Endometrial microvascular endothelial cells (primary cell): ENCODE measurements around the gene CCDC90B. TPM values are rescaled to one million over a fixed set of nuclear protein-coding genes. Genes with fewer than 3 reads are reported as not detected.
"Not testable (repeated sequence)": the region's sequence is repeated elsewhere in the genome, so short reads cannot be mapped to it uniquely, and the experiment has no call there.

Source experiments
- in situ Hi-C: cut with HindIII; loops from 2 replicates; pipeline ENCODE4 v1.10.0; 2017; ENCODE audit warnings: low sequenced_read_pairs, low pct_unique_long_range_greater_than_20kb; ENCODE audit errors: inconsistent ontology term
- total RNA-seq: library from RNA; depleted of rRNA; stranded (reverse); fragments of >200 nt; gene quantifications from one replicate; pipeline ENCODE4 v1.2.3, GENCODE V29; 2015; ENCODE audit errors: inconsistent ontology term

The CCDC90B gene
- total RNA-seq, 1 donor from 2014 or later: 45.0 TPM

DNA sequence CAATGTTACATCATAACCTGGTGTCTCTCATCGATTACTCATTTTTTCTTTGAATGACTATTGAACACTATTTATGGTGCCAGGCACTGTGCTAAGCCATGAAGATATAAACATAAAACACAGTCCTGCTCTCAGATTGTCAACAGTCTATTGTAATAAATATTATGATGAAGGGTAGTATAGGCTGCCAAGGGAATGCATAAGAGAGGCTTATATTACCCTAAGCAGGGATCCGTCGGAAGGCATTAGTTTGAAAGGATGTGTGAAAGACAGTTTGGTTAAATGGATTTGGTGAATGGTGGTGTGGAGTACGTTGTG is 7.2 kb upstream of the CCDC90B start:
- in situ Hi-C loops: no loop called here

DNA sequence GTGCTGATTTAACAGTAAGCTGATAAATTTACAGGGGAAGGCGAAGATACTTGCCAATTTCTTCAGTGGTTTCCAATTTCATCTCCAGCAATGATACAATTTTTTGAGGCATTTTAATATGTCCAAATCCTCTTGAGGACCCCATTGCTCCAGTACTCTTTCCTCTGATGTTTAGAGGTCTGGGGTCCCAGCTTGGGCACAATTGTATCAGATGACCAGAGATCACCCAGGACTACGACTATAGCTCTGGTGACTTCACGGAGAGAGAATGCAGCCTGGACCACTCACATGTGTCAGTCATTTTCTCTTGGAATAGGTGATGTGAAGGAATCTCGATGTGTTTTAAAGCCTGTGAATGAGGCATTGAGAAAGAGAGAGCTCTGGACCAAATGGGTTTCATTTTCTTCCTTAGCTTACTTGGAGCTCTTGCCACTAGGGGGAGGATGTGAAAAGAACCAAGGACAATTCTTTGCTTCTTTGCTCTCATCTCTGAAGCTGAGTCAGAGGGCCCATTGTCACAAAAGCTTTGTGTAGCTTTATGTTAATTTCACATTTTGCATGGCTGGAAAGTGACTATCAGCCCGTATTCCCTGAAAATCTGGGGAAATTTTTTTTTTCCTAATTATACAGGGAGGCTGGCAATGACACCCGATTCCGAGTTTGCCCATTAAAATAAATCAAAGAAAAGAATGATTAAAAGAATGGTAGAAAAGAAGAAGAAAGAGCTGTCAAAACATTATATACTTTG is 6.7 kb upstream of the CCDC90B start:
- in situ Hi-C loops: no loop called here

DNA sequence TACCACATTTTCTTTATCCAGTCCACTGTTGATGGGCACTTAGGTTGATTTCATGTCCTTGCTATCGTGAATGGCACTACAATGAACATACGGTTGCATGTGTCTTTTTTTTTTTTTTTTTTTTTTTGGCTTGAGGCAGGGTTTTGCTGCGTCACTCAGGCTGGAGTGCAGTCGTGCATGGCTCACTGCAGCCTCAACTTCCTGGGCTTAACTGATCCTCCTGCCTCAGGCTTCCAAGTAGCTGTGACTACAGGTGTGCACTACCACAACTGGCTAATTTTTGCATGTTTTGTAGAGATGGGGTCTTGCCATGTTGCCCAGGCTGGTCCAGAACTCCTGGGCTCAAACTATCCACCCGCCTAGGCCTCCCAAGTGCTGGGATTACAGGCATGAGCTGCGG is 1.5 kb upstream of the CCDC90B start:
- in situ Hi-C loops: no loop called here

DNA sequence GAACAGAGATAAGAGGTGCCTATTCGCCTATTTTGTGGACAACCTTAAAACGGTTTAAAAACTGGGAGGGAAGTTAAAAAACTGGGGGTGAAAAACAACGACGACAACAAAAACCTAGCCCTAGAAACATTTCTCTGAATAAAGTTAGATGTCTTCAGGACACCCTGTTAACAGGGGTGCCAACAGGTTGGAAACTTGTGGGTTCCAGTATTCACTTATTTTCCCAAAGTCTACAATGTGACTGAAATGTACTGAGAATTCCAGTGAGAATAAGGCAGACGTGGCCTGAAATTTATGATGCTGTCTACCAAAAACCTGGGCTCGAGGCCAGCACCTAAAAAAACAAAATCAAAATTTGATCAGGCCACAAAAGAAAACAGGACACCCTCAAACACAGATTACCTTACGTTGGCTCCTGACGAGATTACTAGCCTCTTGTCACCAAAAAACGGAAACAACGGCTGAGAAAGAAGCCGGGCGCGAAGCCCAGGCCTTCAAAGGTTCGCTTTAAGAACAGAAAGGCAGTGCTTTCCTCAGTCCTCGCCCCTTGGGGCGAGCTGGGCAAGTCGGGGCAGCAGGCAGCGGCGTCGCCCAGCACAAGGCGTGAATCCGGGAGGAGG is 906 bp downstream of the CCDC90B start:
- in situ Hi-C loops: no loop called here

DNA sequence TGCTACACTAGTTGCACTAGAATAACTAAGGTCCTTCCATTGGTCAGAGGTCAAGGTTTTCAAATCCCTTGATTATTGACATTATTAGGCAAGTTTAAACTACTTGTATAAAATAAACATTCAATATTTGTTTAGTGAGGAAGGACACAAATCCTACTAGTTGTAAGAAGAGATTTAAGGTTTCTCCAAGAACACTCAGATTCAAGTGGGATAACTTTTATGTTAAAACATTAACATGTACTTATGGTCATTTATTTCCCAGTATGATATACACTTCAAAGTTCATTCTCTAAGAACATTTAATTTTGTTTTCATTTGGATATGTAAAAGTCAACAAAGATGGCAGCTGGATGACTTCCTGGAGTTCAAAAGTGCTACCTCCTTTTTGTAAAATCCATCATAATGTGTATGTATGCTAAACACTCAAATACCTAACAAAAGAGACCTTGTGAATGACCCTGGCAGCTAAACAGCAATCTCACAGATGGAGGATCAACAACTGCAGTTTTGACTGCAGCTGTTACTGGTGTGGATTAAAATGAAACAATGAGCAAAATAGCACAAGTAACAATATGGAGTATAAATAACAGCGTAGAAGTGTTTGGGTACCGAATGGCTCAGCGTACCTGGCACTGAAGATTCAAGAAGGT is 1.5 kb downstream of the CCDC90B start:
- in situ Hi-C loops: no loop called here

DNA sequence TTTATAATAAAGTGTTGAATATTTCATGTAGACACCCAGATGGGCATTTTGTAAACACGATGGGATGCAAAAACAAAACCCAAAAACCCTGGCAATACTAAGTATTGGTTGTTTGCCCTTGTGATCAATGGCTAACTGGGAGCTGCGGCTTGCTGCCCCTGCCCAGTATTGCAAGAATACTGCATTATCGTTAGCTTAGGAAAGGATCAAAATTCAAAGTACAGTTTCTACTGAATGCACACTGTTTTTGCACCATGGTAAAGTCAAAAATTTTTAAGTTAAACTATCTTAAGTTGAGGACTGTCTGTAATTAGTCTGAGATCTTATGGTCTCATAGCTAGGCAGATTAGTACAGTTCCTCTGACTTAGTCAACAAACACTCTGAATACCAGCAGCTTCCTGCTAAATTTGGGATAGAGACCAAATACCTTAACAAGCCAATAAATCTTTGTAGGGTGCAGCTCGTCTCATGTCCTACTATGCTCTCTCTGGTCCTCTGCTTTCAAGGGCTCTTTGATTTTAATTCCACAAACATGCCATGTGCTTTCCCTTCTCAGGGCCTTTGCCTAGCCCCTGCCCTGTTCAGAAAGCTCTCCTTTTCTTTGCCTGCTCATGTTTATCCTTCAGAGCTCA is 4.0 kb downstream of the CCDC90B start:
- in situ Hi-C loops: no loop called here

DNA sequence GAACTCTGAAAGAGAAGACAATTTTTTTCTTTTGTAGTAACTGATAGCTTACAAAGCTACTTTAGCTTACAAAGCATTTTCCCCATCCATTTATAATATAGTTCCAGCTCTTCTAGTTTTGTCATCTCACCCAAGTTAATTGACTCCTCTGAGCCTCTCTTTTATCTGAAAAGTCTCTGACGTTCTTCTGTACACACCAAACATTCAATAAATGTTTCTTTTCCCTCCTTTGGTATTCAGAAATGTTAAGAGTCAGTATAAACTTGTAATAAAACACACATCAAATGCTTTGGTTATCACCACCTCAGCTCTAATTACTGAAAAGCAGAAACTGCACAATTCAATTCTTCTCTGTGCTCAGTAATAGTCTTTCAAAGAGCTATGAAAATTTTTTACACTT is 5.9 kb downstream of the CCDC90B start:
- in situ Hi-C loops: no loop called here

DNA sequence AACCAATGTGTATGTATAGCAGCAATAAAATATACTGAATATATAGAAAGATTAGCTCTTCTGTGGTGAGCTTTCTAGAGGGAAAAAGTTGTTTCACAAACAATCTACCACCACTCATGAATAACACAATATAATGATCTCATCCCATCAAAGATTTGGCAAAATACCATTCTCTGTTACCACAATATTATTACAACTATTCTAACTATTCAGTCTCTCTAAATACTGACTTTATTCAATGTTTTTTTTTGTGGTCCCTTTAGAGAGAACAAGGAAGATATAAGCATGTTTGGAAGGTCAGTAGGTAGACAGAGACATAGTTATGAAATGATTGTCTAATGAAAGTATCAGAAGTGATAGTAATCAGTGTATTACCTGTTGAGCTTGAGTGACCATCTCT is 7.8 kb downstream of the CCDC90B start:
- in situ Hi-C loops: no loop called here

DNA sequence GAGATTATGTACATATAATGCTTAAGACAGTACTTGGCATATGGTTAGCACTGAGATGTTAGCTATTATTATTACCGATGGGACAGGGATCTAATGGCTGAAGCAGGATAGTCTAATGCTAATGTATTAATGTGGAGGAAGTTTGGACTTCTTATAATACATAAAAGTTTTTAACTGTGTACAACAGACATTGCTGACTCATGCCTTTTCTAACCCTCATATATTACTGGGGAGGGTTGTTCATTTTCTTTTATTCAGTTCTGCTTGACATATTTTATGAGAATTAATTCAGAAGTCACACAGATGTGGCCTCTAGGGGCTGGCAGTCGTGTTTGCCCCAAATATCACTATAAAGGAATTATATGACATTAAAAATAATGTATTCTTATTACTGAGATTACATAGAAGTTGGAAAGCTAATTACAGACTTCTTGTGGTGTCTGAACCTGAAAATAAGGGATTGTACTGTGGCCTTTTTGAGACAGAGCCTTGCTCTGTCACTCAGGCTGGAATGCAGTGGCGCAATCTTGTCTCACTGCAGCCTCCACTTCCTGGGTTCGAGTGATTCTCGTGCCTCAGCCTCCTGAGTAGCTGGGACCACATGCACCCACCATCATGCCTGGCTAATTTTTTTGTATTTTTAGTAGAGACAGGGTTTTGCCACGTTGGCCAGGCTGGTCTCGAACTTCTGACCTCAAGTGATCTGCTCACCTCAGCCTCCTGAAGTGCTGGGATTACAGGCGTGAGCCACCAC is 10.1 kb downstream of the CCDC90B start:
- in situ Hi-C loops: no loop called here

DNA sequence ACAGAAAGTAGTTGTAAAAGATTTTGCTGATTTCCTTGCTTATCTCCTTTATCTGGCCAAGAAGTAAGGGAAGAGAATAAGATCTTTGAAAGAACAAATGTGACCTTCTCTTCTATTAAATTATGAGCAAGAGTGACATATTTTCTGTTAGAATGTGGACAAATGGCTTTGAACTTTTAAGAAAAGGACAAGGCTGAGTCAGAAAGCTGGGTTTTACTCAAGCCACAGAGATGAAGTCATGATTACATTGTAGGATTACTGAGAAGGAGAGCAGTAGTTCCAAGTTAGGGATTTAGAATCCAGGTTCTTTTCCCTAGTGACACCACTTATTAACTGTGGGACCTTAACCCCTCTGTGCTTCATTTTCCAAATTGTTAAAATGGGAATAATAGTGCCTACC is 13.5 kb downstream of the CCDC90B start:
- in situ Hi-C loops: no loop called here

DNA sequence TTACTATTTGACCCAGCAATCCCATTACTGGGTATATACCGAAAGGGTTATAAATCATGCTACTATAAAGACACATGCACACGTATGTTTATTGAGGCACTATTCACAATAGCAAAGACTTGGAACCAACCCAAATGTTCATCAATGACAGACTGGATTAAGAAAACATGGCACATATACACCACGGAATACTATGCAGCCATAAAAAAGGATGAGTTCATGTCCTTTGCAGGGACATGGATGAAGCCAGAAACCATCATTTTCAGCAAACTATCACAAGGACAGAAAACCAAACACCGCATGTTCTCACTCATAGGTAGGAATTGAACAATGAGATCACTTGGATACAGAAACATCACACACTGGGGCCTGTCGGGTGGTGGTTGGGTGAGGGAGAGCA is 14.4 kb downstream of the CCDC90B start:
- in situ Hi-C loops: not testable (repeated sequence)

DNA sequence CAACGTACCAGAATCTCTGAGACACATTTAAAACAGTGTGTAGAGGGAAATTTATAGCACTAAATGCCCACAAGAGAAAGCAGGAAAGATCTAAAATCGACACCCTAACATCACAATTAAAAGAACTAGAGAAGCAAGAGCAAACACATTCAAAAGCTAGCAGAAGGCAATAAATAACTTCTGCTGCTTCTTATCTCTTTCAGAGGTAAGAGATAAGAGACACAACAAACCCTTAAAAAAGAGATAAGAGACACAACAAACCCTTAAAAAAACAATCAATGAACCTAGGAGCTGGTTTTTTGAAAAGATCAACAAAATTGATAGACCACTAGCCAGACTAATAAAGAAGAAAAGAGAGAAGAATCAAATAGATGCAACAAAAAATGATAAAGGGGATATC is 17.1 kb downstream of the CCDC90B start:
- in situ Hi-C loops: not testable (repeated sequence)

DNA sequence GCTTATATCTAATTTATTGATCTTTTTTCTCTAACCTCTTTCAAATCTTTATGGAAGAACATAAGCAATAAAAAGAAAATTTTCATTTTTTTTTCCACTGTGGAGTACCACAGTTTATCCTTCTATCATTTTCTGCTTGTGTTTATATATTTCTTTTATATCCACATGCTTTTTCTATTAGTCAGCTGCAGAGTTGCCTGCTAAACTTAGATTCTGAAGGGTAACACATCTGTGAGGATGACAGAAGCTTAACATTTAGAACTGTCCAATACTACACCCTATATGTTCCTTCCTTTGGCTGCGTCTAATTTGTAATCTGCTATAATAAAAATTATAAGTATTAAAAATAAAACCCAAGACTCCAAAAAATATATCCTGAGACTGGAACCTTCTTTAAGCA is 20.8 kb downstream of the CCDC90B start:
- in situ Hi-C loops: no loop called here

DNA sequence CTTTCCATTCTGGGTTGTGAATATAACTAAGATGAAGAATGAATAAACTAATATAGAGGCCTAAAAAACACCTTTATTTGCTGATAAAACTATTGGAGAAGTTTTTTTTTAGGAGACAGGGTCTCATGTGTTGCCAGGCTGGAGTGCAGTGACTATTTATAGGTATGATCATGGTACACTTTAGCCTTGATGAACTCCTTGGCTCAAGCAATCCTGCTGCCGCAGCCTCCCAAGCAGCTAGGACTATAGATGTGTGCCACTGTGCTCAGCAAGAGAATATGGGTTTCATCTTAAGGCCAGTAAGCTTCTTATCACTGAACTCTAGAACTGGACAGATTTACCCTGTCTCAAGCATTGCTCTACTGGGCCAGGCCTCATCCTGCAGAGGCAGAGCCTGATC is 26.6 kb downstream of the CCDC90B start:
- in situ Hi-C loops: no loop called here

DNA sequence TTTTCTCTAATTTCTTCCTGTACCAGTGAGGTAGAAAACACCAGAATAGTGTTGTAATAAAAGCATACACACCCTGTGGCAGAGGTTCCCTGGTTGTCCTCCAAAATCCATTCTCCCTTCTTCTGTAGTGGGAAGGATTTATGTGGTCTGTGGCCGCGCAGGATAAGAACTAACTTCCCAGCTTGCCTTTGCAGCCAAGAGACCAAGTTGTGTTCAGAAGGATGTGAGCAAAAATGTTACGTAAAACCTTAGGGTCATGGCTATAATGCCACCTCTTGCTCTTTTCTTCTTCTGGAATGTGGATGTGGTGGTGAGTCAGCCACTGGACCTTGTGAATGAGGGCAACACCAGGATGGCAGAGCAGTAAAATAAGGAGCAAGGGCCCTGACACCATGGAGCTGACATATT is 28.4 kb downstream of the CCDC90B start:
- in situ Hi-C loops: no loop called here

DNA sequence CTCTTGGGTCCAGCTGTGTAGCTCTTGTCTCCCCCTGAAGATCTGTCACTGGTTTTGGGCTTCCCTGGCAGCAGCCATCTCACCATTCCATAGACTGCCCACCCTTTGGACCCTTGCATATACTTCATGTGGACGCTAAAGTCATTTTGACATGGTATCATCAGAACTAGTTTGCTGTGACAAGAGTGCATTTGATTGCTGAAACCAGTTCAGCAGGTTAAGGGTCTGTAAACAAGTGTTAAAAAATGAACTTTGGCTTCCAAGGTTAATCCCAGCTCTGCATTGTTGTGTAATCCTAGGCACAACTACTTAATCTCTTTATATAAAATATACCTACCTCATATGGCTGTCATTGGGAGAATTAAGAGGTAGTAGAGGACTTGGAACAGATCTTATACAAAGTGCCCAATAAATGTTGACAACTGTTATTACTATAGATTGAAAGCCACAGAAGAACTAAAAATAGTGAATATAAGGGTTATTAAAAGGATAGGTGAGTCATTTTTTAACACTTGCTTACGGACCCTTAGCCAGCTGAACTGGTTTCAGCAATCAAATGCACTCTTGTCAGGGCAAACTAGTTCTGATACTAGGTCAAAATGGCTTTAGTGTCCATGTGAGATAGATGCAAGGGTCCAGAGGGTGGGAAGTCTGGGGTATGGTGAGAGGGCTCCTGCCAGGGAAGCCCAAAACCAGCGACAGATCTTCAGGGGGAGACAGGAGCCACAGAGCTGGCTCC is 29.4 kb downstream of the CCDC90B start:
- in situ Hi-C loops: no loop called here

DNA sequence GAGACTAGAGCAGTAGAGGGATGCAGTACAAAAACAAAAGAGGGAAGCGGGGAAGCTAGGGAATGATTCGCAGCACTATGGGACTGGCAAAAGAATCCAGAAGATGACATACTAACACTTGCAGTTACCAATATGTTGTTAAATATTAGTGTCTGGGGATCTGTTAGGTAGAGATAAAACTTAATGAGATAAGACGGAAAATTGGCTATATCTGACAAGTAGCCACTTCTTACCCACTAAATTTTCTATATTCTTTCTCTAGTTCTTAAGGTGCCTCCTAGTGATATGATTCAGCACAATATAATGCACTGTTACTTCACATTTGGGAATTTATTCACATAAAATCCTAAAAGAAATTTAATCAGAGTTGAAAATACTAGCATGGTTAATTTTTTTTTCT is 30.8 kb downstream of the CCDC90B start:
- in situ Hi-C loops: no loop called here

DNA sequence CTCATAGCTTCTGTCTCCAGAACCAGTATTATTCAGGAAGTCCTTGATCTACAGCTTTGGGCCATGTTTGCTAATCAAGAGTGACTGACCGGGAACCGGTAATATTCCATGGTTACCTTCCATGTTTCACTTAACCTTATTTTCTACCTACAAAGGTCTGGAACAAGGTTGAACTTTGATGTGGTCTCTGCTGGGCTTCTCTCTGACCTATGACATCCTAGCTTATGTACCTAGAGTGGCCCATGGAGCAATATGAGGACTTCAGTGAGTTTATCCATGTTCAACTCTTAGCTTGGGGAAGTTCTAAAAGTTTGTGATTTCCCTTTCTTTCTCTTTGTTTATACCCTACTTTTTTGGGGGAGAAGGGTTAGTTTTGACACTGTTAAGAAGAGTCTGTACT is 33.2 kb downstream of the CCDC90B start:
- in situ Hi-C loops: no loop called here

DNA sequence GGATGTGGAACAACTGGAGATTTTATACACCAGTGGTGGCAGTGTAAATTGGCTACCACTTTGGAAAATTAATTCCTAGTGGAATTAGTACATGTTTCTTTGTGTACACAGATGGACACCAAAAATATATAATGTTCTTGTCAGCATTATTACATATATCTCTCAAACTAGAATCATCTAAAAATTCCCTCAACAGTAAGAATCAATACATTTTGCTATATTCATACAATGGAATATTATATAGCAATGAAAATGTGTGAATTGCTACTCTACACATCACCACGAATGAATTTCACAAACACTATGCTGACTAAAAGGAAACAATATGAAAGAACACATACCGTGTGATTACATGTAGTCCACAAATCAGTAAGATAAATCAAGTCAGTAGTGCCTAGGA is 33.9 kb downstream of the CCDC90B start:
- in situ Hi-C loops: no loop called here
